ENCODE results near the gene THOC5.

The THOC5 gene

DNA sequence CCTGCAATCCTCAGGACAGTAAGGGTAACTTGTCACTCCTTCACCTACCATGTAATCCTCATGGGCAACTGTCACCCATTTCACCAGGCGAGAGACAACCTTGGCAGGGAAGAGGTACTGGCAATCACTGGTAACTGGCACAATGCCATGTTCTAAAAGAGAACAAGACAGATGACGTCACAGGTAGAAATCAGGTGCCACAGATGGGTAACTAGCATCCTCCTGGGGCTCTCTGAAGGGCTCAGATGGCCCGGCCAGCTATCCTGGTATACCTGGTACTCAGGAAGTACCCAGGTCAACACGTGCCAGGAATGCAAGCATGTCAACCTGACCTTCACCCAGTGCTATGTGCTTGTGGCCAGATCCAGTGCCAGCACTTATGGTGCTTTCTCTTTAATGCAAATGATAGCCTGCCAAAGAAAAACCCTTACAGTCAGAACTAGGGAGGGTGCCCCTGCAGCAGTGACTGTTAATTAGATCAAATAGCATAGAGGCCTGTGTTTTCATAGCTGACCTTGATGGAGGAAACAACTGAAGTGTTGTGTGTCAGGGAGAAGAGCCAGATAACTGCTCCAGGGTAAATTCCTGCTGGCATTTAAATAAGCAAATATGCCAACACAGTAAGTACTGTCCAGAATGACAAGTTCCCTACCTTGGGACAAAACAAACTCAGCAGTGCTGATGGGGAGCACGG lies 36.2 kb downstream of the THOC5 start:
- H3K27me3 ChIP-seq (replicated peaks): no peaks in the 10 kb centered on the region
- no peak overlapping the region for H3K4me3 ChIP-seq (ENCODE audit: low read depth, low read length)
- DNase-seq: no peak
- TF ChIP-seq, protein P1, sequence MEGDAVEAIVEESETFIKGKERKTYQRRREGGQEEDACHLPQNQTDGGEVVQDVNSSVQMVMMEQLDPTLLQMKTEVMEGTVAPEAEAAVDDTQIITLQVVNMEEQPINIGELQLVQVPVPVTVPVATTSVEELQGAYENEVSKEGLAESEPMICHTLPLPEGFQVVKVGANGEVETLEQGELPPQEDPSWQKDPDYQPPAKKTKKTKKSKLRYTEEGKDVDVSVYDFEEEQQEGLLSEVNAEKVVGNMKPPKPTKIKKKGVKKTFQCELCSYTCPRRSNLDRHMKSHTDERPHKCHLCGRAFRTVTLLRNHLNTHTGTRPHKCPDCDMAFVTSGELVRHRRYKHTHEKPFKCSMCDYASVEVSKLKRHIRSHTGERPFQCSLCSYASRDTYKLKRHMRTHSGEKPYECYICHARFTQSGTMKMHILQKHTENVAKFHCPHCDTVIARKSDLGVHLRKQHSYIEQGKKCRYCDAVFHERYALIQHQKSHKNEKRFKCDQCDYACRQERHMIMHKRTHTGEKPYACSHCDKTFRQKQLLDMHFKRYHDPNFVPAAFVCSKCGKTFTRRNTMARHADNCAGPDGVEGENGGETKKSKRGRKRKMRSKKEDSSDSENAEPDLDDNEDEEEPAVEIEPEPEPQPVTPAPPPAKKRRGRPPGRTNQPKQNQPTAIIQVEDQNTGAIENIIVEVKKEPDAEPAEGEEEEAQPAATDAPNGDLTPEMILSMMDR (IDR thresholded peaks at IDR 0.05; ENCODE audit: low read depth, low read length, missing control alignments): no peak
- peaks cover 67% of the 10 kb centered on the region for H3K36me3 ChIP-seq (replicated peaks)
- in situ Hi-C loops (cut with HindIII; ENCODE audit: low pct_ligation_motif_present, low sequenced_read_pairs): no loop called here
- H3K27ac ChIP-seq: no peak overlapping the region

DNA sequence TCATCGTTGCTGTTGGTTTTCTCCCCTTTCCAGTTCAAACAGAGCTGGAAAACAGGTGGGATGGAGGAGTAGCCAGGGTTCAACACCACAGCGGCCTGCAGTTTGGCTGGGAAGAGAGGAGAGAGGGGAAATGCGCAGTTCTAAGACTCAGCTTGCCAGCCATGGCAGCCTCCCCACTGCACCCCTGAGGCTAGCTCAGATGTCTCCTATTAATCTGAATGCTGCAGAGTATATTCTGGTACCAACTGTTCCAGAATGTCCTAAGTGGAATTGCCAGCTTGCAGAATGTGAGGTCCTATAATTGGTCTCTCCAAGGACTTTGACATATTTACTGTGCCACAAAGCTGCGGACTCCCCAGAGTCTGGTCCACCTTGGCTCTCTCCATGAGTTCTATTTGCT lies 41.5 kb downstream of the THOC5 start:
- H3K27ac ChIP-seq: no peak overlapping the region
- H3K4me3 ChIP-seq (ENCODE audit: low read depth, low read length): no peak overlapping the region
- peaks cover 61% of the 10 kb centered on the region for H3K36me3 ChIP-seq (replicated peaks)
- no peaks in the 10 kb centered on the region for H3K27me3 ChIP-seq (replicated peaks)
- in situ Hi-C loops (cut with HindIII; ENCODE audit: low pct_ligation_motif_present, low sequenced_read_pairs): no loop called here
- TF ChIP-seq, protein P1 (IDR thresholded peaks at IDR 0.05; ENCODE audit: low read depth, low read length, missing control alignments): no peak
- no peak for DNase-seq

DNA sequence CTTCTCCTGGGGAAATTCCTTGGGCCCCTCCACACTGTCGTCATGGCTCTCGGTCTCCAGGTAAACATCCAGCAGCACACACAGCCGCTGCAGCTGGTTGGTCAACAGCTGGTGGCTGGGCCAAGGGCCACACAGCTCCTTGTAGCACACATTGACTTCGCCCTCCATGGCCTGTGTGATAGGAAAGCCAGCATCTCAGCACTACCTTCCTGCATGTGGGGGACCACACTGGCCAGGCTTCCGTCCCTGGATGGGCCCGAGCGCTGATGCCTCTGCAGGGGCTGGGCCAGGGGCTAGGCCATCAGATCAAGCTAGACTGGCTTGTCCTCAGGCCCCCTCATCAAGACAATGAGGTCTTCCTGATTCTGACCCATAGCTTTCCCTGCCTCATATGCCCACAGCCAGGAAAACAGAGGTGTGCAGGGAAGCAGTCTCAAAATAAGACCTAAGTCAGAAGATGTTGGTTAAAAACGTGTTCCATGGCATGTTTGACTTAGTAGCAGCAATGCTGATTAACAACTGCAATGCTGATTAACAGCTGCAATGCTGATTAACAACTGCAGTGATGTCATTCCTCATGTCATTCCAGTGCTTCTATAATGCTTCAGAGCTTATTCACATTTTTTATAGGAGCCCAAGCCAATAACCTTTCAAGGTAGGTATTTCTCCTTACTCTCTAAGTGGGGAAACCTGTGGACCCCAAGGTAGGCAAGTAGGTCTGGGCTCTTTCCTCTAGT lies 42.3 kb downstream of the THOC5 start:
- Histone ChIP-seq H3K27me3 (replicated peaks) (no peaks in the 10 kb centered on the region), H3K36me3 (replicated peaks) (peaks cover 61% of the 10 kb centered on the region), H3K4me3 (ENCODE audit: low read depth, low read length) (no peak overlapping the region), H3K27ac (no peak overlapping the region)
- in situ Hi-C loops (cut with HindIII; ENCODE audit: low pct_ligation_motif_present, low sequenced_read_pairs): no loop called here
- TF ChIP-seq, protein P1 (IDR thresholded peaks at IDR 0.05; ENCODE audit: low read depth, low read length, missing control alignments): no peak
- DNase-seq: no peak

DNA sequence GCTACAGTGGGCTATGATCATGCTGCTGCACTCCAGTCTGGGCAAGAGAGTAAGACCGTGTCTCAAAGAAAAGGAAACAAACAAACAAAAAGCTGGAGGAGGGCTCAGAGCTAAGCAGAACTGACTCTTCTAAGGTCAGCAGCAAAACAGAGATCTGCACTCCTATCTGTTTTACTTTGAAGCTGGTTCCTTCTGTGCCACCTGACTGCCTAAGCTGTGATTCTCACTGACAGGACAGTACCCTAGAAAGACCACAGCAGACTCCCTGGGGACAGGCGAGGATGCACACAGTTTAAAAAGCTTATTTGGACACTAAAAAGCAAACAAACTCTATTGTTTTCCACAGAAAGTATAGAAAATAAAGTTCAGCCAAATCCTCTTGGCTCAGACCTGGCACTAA lies 43.0 kb downstream of the THOC5 start:
- no peak overlapping the region for H3K27ac ChIP-seq
- no peaks in the 10 kb centered on the region for H3K27me3 ChIP-seq (replicated peaks)
- TF ChIP-seq, protein P1 (IDR thresholded peaks at IDR 0.05; ENCODE audit: low read depth, low read length, missing control alignments): no peak
- no peak overlapping the region for H3K4me3 ChIP-seq (ENCODE audit: low read depth, low read length)
- in situ Hi-C loops (cut with HindIII; ENCODE audit: low pct_ligation_motif_present, low sequenced_read_pairs): no loop called here
- no peak for DNase-seq
- peaks cover 57% of the 10 kb centered on the region for H3K36me3 ChIP-seq (replicated peaks)

DNA sequence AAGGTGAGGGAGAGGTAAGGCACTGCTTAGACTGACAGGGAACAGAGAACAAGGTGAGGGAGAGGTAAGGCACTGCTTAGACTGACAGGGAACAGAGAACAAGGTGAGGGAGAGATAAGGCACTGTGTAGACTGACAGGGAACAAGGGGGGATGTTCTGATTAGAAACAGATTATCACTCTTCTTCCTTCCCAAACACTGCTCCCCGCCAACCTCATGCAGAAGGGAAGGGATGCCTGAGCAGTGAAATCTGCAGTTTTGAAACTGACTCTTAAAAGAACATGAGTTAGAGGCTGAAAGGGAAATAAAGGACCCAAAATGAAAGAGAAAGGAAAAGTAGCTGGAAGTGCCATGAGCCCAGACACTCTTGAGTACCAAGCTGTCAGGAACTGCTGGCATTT lies 43.7 kb downstream of the THOC5 start:
- H3K27ac ChIP-seq: no peak overlapping the region

More for the DNA sequence above, 43.7 kb downstream of the THOC5 start:
- Histone ChIP-seq H3K4me3 (ENCODE audit: low read depth, low read length) (no peak overlapping the region), H3K27me3 (replicated peaks) (no peaks in the 10 kb centered on the region), H3K36me3 (replicated peaks) (peaks cover 52% of the 10 kb centered on the region)
- DNase-seq: no peak
- in situ Hi-C loops (cut with HindIII; ENCODE audit: low pct_ligation_motif_present, low sequenced_read_pairs): no loop called here
- TF ChIP-seq, protein P1 (IDR thresholded peaks at IDR 0.05; ENCODE audit: low read depth, low read length, missing control alignments): no peak
